Measurements from ENCODE around the gene RPS6KA5. TPM values are rescaled to one million over a fixed set of nuclear protein-coding genes. Genes with fewer than 3 reads are reported as not detected.
"Not testable (repeated sequence)": the region's sequence is repeated elsewhere in the genome, so short reads cannot be mapped to it uniquely, and the experiment has no call there.

The RPS6KA5 gene
- total RNA-seq, 2 experiments from 2014 or later, result 28.0 to 29.8 TPM

- no peak for DNase-seq
- Histone ChIP-seq H3K4me3 (ENCODE audit: low read length) (no peak overlapping the region), H3K36me3 (ENCODE audit: insufficient read depth, low read length) (peaks cover 4% of the 10 kb centered on the region), H3K27me3 (ENCODE audit: control insufficient read depth in 1 of 2, insufficient read depth in 2 of 2, low read length in 2 of 2) (no peaks in the 10 kb centered on the region), H3K27ac (ENCODE audit: low read depth in 1 of 2, low read length in 2 of 2) (no peak overlapping the region), H3K4me1 (ENCODE audit: insufficient read depth, low read length) (no peaks in the 10 kb centered on the region), H3K9me3 (ENCODE audit: control insufficient read depth in 1 of 2, insufficient read depth in 1 of 2, low read length in 2 of 2) (peaks cover 5 to 13% of the 10 kb centered on the region in 2 experiments)
- ChIA-PET POLR2A (interaction anchor here (0.9 kb wide), 1 partner anchor 17 kb away, joined by 3 read pairs; no protein-coding TSS in a partner anchor), CTCF (interaction anchor here (0.9 kb wide), 1 partner anchor 9 kb away, joined by 3 read pairs; no protein-coding TSS in a partner anchor)
- no peak for TF ChIP-seq CTCF (IDR thresholded peaks at IDR 0.05)
- no peak overlapping the region for H3K4me3 Mint-ChIP-seq
- H3K27me3 Mint-ChIP-seq, result no peaks in the 10 kb centered on the region
- intact Hi-C loops (cut with DNase I, micrococcal nuclease), result no loop called here
- H3K4me1 Mint-ChIP-seq (ENCODE audit: low read depth), result no peaks in the 10 kb centered on the region
- ATAC-seq (ENCODE audit: poor library complexity), result no peak
- peaks cover 83% of the 10 kb centered on the region for H3K36me3 Mint-ChIP-seq (ENCODE audit: low read depth)
- H3K9me3 Mint-ChIP-seq, result peaks cover 3% of the 10 kb centered on the region
- H3K27ac Mint-ChIP-seq, result no peak overlapping the region
Measured at GRCh38 chr14:90960818-90961217, 99.6 kb downstream of the RPS6KA5 start.

- CTCF ChIA-PET, result no interaction called here
Measured at GRCh38 chr14:90959344-90959743, 101.1 kb downstream of the RPS6KA5 start.

GRCh38 chr14:90956273-90956672 lies 104.2 kb downstream of the RPS6KA5 start:
- Mint-ChIP-seq H3K27me3 (no peaks in the 10 kb centered on the region), H3K36me3 (ENCODE audit: low read depth) (peaks cover 92% of the 10 kb centered on the region), H3K27ac (no peak overlapping the region), H3K4me3 (no peak overlapping the region), H3K4me1 (ENCODE audit: low read depth) (no peaks in the 10 kb centered on the region), H3K9me3 (peaks cover 11% of the 10 kb centered on the region)
- TF ChIP-seq CTCF (IDR thresholded peaks at IDR 0.05), result no peak
- Histone ChIP-seq H3K36me3 (ENCODE audit: insufficient read depth, low read length) (peaks cover 4% of the 10 kb centered on the region), H3K27ac (ENCODE audit: low read depth in 1 of 2, low read length in 2 of 2) (no peak overlapping the region), H3K9me3 (ENCODE audit: control insufficient read depth in 1 of 2, insufficient read depth in 1 of 2, low read length in 2 of 2) (peaks cover 11 to 30% of the 10 kb centered on the region in 2 experiments), H3K4me1 (ENCODE audit: insufficient read depth, low read length) (no peaks in the 10 kb centered on the region), H3K4me3 (ENCODE audit: low read length) (no peak overlapping the region), H3K27me3 (ENCODE audit: control insufficient read depth in 1 of 2, insufficient read depth in 2 of 2, low read length in 2 of 2) (no peaks in the 10 kb centered on the region)
- intact Hi-C loops (cut with DNase I, micrococcal nuclease), result no loop called here
- POLR2A ChIA-PET, result no interaction called here
- CTCF ChIA-PET, result no interaction called here
- DNase-seq (no peak), ATAC-seq (ENCODE audit: poor library complexity) (no peak)

More at GRCh38 chr14:90959344-90959743, 101.1 kb downstream of the RPS6KA5 start:
- DNase-seq (no peak), ATAC-seq (ENCODE audit: poor library complexity) (no peak)
- Mint-ChIP-seq H3K36me3 (ENCODE audit: low read depth) (peaks cover 91% of the 10 kb centered on the region), H3K9me3 (peaks cover 3% of the 10 kb centered on the region), H3K4me3 (no peak overlapping the region), H3K4me1 (ENCODE audit: low read depth) (no peaks in the 10 kb centered on the region), H3K27me3 (no peaks in the 10 kb centered on the region), H3K27ac (no peak overlapping the region)
- H3K4me1 ChIP-seq (ENCODE audit: insufficient read depth, low read length), result no peaks in the 10 kb centered on the region
- peaks cover 8 to 24% of the 10 kb centered on the region in 2 experiments for H3K9me3 ChIP-seq (ENCODE audit: control insufficient read depth in 1 of 2, insufficient read depth in 1 of 2, low read length in 2 of 2)
- H3K36me3 ChIP-seq (ENCODE audit: insufficient read depth, low read length), result peaks cover 4% of the 10 kb centered on the region
- no peak overlapping the region for H3K27ac ChIP-seq (ENCODE audit: low read depth in 1 of 2, low read length in 2 of 2)
- no peak overlapping the region for H3K4me3 ChIP-seq (ENCODE audit: low read length)
- intact Hi-C loops (cut with DNase I, micrococcal nuclease), result no loop called here
- no peak for TF ChIP-seq CTCF (IDR thresholded peaks at IDR 0.05)
- POLR2A ChIA-PET, result no interaction called here
- no peaks in the 10 kb centered on the region for H3K27me3 ChIP-seq (ENCODE audit: control insufficient read depth in 1 of 2, insufficient read depth in 2 of 2, low read length in 2 of 2)

GRCh38 chr14:90953643-90954042 lies 106.8 kb downstream of the RPS6KA5 start:
- H3K27ac ChIP-seq (ENCODE audit: low read depth in 1 of 2, low read length in 2 of 2); CTCF ChIA-PET; H3K4me1 ChIP-seq (ENCODE audit: insufficient read depth, low read length); DNase-seq; H3K4me3 ChIP-seq (ENCODE audit: low read length); H3K4me1 Mint-ChIP-seq (ENCODE audit: low read depth); H3K36me3 ChIP-seq (ENCODE audit: insufficient read depth, low read length); H3K27me3 Mint-ChIP-seq; H3K4me3 Mint-ChIP-seq; H3K27ac Mint-ChIP-seq; ATAC-seq (ENCODE audit: poor library complexity); H3K27me3 ChIP-seq (ENCODE audit: control insufficient read depth in 1 of 2, insufficient read depth in 2 of 2, low read length in 2 of 2); intact Hi-C loops (cut with DNase I, micrococcal nuclease); POLR2A ChIA-PET: not testable (repeated sequence)
- H3K9me3 Mint-ChIP-seq, result peaks cover 11% of the 10 kb centered on the region
- H3K36me3 Mint-ChIP-seq (ENCODE audit: low read depth), result peaks cover 72% of the 10 kb centered on the region
- H3K9me3 ChIP-seq (ENCODE audit: control insufficient read depth in 1 of 2, insufficient read depth in 1 of 2, low read length in 2 of 2), result peaks cover 11 to 30% of the 10 kb centered on the region in 2 experiments
